ENCODE data around the gene SPP1.

The SPP1 gene

GRCh38 chr4:87953826-87954225, 21.7 kb upstream of the SPP1 start:
- no peak for DNase-seq (ENCODE audit: low read depth in 2 of 2)

- no peak for DNase-seq (ENCODE audit: low read depth in 2 of 2)
These were observed 19.0 kb upstream of the SPP1 start for GRCh38 chr4:87956501-87956900.

GRCh38 chr4:87957061-87957460, 18.5 kb upstream of the SPP1 start:
- DNase-seq (ENCODE audit: low read depth in 2 of 2), result no peak

- DNase-seq (ENCODE audit: low read depth in 2 of 2), result no peak
These were observed 13.5 kb upstream of the SPP1 start for GRCh38 chr4:87961993-87962392.

GRCh38 chr4:87962398-87963146, 12.9 kb upstream of the SPP1 start:
- DNase-seq (ENCODE audit: low read depth in 2 of 2), result no peak

GRCh38 chr4:87965501-87965975, 10.0 kb upstream of the SPP1 start:
- DNase-seq (ENCODE audit: low read depth in 2 of 2), result no peak

- DNase-seq (ENCODE audit: low read depth in 2 of 2), result no peak
These were observed 9.4 kb upstream of the SPP1 start for GRCh38 chr4:87966095-87966496.

- no peak for DNase-seq (ENCODE audit: low read depth in 2 of 2)
These were observed 8.3 kb upstream of the SPP1 start for GRCh38 chr4:87967193-87967592.

- DNase-seq (ENCODE audit: low read depth in 2 of 2), result no peak
These were observed 5.4 kb upstream of the SPP1 start for GRCh38 chr4:87970121-87970520.

- DNase-seq (ENCODE audit: low read depth in 2 of 2), result no peak
These were observed 3.6 kb upstream of the SPP1 start for GRCh38 chr4:87971866-87972265.

- DNase-seq (ENCODE audit: low read depth in 2 of 2), result peak; percentile 76 to 78
These were observed 2.0 kb upstream of the SPP1 start for GRCh38 chr4:87973283-87974169.

- DNase-seq (ENCODE audit: low read depth in 2 of 2), result no peak
These were observed 555 bp upstream of the SPP1 start for GRCh38 chr4:87974856-87975462.

GRCh38 chr4:87977521-87978278, 2.2 kb downstream of the SPP1 start:
- DNase-seq (ENCODE audit: low read depth in 2 of 2), result no peak

GRCh38 chr4:87978681-87979080, 3.2 kb downstream of the SPP1 start:
- DNase-seq (ENCODE audit: low read depth in 2 of 2), result no peak

- DNase-seq (ENCODE audit: low read depth in 2 of 2), result no peak
These were observed 4.3 kb downstream of the SPP1 start for GRCh38 chr4:87979810-87980209.

GRCh38 chr4:87981486-87981885, 6.0 kb downstream of the SPP1 start:
- no peak for DNase-seq (ENCODE audit: low read depth in 2 of 2)

- no peak for DNase-seq (ENCODE audit: low read depth in 2 of 2)
These were observed 6.5 kb downstream of the SPP1 start for GRCh38 chr4:87982036-87982435.

GRCh38 chr4:87982446-87983010, 7.0 kb downstream of the SPP1 start:
- no peak for DNase-seq (ENCODE audit: low read depth in 2 of 2)

- no peak for DNase-seq (ENCODE audit: low read depth in 2 of 2)
These were observed 8.5 kb downstream of the SPP1 start for GRCh38 chr4:87983996-87984395.

GRCh38 chr4:87985097-87985886, 9.8 kb downstream of the SPP1 start:
- no peak for DNase-seq (ENCODE audit: low read depth in 2 of 2)

- DNase-seq (ENCODE audit: low read depth in 2 of 2), result no peak
These were observed 10.3 kb downstream of the SPP1 start for GRCh38 chr4:87985887-87986200.
